DMS79 treated with DMSO at 0.1 percent for 48 hours (cell line): ENCODE data around the gene KICS2.
A peak's percentile ranks its signal among the peaks of the same experiment; 100 is the strongest.
"Not testable (repeated sequence)": the region's sequence is repeated elsewhere in the genome, so short reads cannot be mapped to it uniquely, and the experiment has no call there.

Source experiments
- DNase-seq: peaks from one replicate; lab custom pipeline; 2025; lab: John Stamatoyannopoulos, UW

The KICS2 gene

GRCh38 chr12:64216239-64216638 is 5.9 kb downstream of the KICS2 start:
- no peak for DNase-seq

- no peak for DNase-seq
Observed at GRCh38 chr12:64212119-64212746, 9.9 kb downstream of the KICS2 start.

GRCh38 chr12:64207453-64207852 is 14.6 kb downstream of the KICS2 start:
- DNase-seq = no peak

- DNase-seq = no peak
Observed at GRCh38 chr12:64205542-64205941, 16.6 kb downstream of the KICS2 start.

GRCh38 chr12:64203775-64204174 is 18.3 kb downstream of the KICS2 start:
- DNase-seq = no peak

GRCh38 chr12:64203036-64203435 is 19.1 kb downstream of the KICS2 start:
- no peak for DNase-seq

GRCh38 chr12:64195841-64196240 is 26.3 kb downstream of the KICS2 start:
- DNase-seq = not testable (repeated sequence)

GRCh38 chr12:64194333-64195149 is 27.6 kb downstream of the KICS2 start:
- no peak for DNase-seq

- no peak for DNase-seq
Observed at GRCh38 chr12:64193931-64194330, 28.2 kb downstream of the KICS2 start.

GRCh38 chr12:64192644-64193444 is 29.3 kb downstream of the KICS2 start:
- no peak for DNase-seq

- no peak for DNase-seq
Observed at GRCh38 chr12:64190140-64190539, 32.0 kb downstream of the KICS2 start.

- no peak for DNase-seq
Observed at GRCh38 chr12:64189530-64189929, 32.6 kb downstream of the KICS2 start.

GRCh38 chr12:64187794-64188193 is 34.3 kb downstream of the KICS2 start:
- DNase-seq = no peak

GRCh38 chr12:64187370-64187769 is 34.7 kb downstream of the KICS2 start:
- DNase-seq = no peak

- no peak for DNase-seq
Observed at GRCh38 chr12:64186789-64187188, 35.3 kb downstream of the KICS2 start.

GRCh38 chr12:64184216-64184615 is 37.9 kb downstream of the KICS2 start:
- DNase-seq = no peak

- peak; percentile 0 for DNase-seq
Observed at GRCh38 chr12:64181430-64182291, 40.4 kb downstream of the KICS2 start.

GRCh38 chr12:64180951-64181350 is 41.1 kb downstream of the KICS2 start:
- DNase-seq = no peak

GRCh38 chr12:64178122-64178521 is 44.0 kb downstream of the KICS2 start:
- DNase-seq = no peak

- DNase-seq = no peak
Observed at GRCh38 chr12:64177001-64177400, 45.1 kb downstream of the KICS2 start.

- DNase-seq = no peak
Observed at GRCh38 chr12:64175254-64175945, 46.7 kb downstream of the KICS2 start.
